Kidney (tissue), 14 donors: ENCODE data around the gene DNAJC9. TPM values are rescaled to one million over a fixed set of nuclear protein-coding genes. Genes with fewer than 3 reads are reported as not detected.

Source experiments
- DNase-seq, 5 donors: peaks; one replicate each; pipeline ENCODE4 v3.0.0-alpha.2; 2013 to 2020
- FAIRE-seq: peaks from 2 replicates; lab custom pipeline; 2012; peaks lifted over from hg19 to GRCh38; lab: Jason Lieb, UNC
- H3K27ac ChIP-seq, 2 donors: one replicate each; pipeline ENCODE4 v1.7.0; 2013; ENCODE audit warnings: low read depth in 2 of 2, low read length in 2 of 2, inconsistent platforms in 1 of 2
- H3K27me3 ChIP-seq: one replicate; pipeline ENCODE4 v1.7.1; 2013; ENCODE audit warnings: low read length, inconsistent platforms; ENCODE audit not compliant: control insufficient read depth, insufficient read depth
- H3K36me3 ChIP-seq, 3 donors: one replicate each; pipeline versions ENCODE4 v1.7.0 to v1.7.1; 2013; ENCODE audit warnings: low read length in 3 of 3, control low read depth in 1 of 3, inconsistent platforms in 1 of 3; ENCODE audit not compliant: insufficient read depth in 3 of 3, control insufficient read depth in 2 of 3
- H3K4me1 ChIP-seq, 3 donors: one replicate each; pipeline versions ENCODE4 v1.7.0 to v1.7.1; 2013; ENCODE audit warnings: low read length in 3 of 3, inconsistent platforms in 1 of 3, low read depth in 1 of 3; ENCODE audit not compliant: control insufficient read depth in 2 of 3, insufficient read depth in 2 of 3
- H3K4me3 ChIP-seq, 3 donors: one replicate each; pipeline versions ENCODE4 v1.7.0 to v1.8.1; 2013; ENCODE audit warnings: low read length in 3 of 3, control low read depth in 1 of 3, inconsistent platforms in 1 of 3
- H3K9ac ChIP-seq, 3 donors: one replicate each; pipeline versions ENCODE4 v1.7.0 to v1.7.1; 2013; ENCODE audit warnings: low read length in 3 of 3, control low read depth in 1 of 3, inconsistent platforms in 1 of 3
- H3K9me3 ChIP-seq, 3 donors: one replicate each; pipeline versions ENCODE4 v1.7.0 to v1.7.1; 2013; ENCODE audit warnings: low read length in 3 of 3, control low read depth in 1 of 3, inconsistent platforms in 1 of 3; ENCODE audit not compliant: control insufficient read depth in 2 of 3, insufficient read depth in 1 of 3
- CTCF ChIP-seq: IDR thresholded peaks from 3 replicates; pipeline ENCODE4 v1.5.1; 2012; ENCODE audit warnings: mild to moderate bottlenecking, moderate library complexity, borderline replicate concordance; ENCODE audit not compliant: insufficient read depth; ENCODE audit errors: extremely low read depth
- intact Hi-C: fragments of 100-400 bp; cut with DNase I; formaldehyde crosslinking; loops from one replicate; pipeline ENCODE4 v1.11.1; 2022
- polyA plus RNA-seq: library from polyadenylated mRNA; stranded (reverse); fragments of 350-450 nt; fragmentation: Illumina TruSeq; extraction: RNeasy Lipid Tissue Mini Kit (QIAGEN cat#74804); gene quantifications from one replicate; pipeline ENCODE4 v1.2.3, GENCODE V29; 2014; ENCODE audit warnings: low read depth, low replicate concordance; ENCODE audit not compliant: insufficient read depth
- total RNA-seq: library from RNA; stranded (reverse); fragmentation: NEBNext Ultra II Directional; extraction: Animal tissue kit (Norgen Biotek cat#: 25700); gene quantifications from one replicate; pipeline ENCODE4 v1.2.1, GENCODE V29; 2021
- donor health status: control.
- donor health status: control.
- donor health status: control.
- donor health status: control.
- donor health status: control.
- donor health status: DM: yes; HTN: yes; CAD: no.
- donor health status: Normal renal cell carcinoma (clear cell type).

DNAJC9 gene
- total and polyA plus RNA-seq, 2 donors from 2014 or later: 9.2 to 13.9 TPM

GRCh38 chr10:73287441-73287840 lies 40.4 kb upstream of the DNAJC9 start:
- intact Hi-C loops: no loop called here
- Histone ChIP-seq H3K27ac (no peak overlapping the region), H3K9me3 (no peaks in the 10 kb centered on the region), H3K4me3 (no peak overlapping the region), H3K27me3 (no peaks in the 10 kb centered on the region), H3K36me3 (peaks cover 0 to 6% (median 3%) of the 10 kb centered on the region in 3 donors), H3K4me1 (no peaks in the 10 kb centered on the region), H3K9ac (no peak overlapping the region)
- FAIRE-seq (no peak), DNase-seq (no peak)
- no peak for TF ChIP-seq CTCF

- H3K4me1 ChIP-seq: no peaks in the 10 kb centered on the region
- DNase-seq: no peak
- no peaks in the 10 kb centered on the region for H3K27me3 ChIP-seq
- FAIRE-seq: no peak
- no peaks in the 10 kb centered on the region for H3K9me3 ChIP-seq
- intact Hi-C loops: no loop called here
- H3K27ac ChIP-seq: no peak overlapping the region
- no peak for TF ChIP-seq CTCF
- H3K36me3 ChIP-seq: no peaks in the 10 kb centered on the region
- H3K4me3 ChIP-seq: no peak overlapping the region
- no peak overlapping the region for H3K9ac ChIP-seq
Measured at GRCh38 chr10:73281097-73281496, 34.0 kb upstream of the DNAJC9 start.

GRCh38 chr10:73264423-73264822 lies 17.4 kb upstream of the DNAJC9 start:
- FAIRE-seq: no peak
- Histone ChIP-seq H3K27me3 (no peaks in the 10 kb centered on the region), H3K4me3 (no peak overlapping the region), H3K4me1 (no peaks in the 10 kb centered on the region), H3K36me3 (no peaks in the 10 kb centered on the region), H3K9ac (no peak overlapping the region), H3K9me3 (peaks cover 0 to 2% (median 0%) of the 10 kb centered on the region in 3 donors), H3K27ac (no peak overlapping the region)
- DNase-seq: no peak
- TF ChIP-seq CTCF: no peak
- intact Hi-C loops: no loop called here

GRCh38 chr10:73263693-73264347 lies 16.8 kb upstream of the DNAJC9 start:
- no peak for FAIRE-seq
- Histone ChIP-seq H3K4me3 (no peak overlapping the region), H3K27me3 (no peaks in the 10 kb centered on the region), H3K4me1 (no peaks in the 10 kb centered on the region), H3K36me3 (no peaks in the 10 kb centered on the region), H3K27ac (no peak overlapping the region), H3K9ac (no peak overlapping the region), H3K9me3 (peaks cover 0 to 2% (median 0%) of the 10 kb centered on the region in 3 donors)
- intact Hi-C loops: no loop called here
- peak in 2 of 5 donors; percentile 1 to 16 for DNase-seq
- TF ChIP-seq CTCF: peak; percentile 21
